ENCODE data around the gene GPR141. TPM values are rescaled to one million over a fixed set of nuclear protein-coding genes. Genes with fewer than 3 reads are reported as not detected.

The GPR141 gene
- total and polyA plus RNA-seq, 2 experiments from 2014 or later: not detected

DNA sequence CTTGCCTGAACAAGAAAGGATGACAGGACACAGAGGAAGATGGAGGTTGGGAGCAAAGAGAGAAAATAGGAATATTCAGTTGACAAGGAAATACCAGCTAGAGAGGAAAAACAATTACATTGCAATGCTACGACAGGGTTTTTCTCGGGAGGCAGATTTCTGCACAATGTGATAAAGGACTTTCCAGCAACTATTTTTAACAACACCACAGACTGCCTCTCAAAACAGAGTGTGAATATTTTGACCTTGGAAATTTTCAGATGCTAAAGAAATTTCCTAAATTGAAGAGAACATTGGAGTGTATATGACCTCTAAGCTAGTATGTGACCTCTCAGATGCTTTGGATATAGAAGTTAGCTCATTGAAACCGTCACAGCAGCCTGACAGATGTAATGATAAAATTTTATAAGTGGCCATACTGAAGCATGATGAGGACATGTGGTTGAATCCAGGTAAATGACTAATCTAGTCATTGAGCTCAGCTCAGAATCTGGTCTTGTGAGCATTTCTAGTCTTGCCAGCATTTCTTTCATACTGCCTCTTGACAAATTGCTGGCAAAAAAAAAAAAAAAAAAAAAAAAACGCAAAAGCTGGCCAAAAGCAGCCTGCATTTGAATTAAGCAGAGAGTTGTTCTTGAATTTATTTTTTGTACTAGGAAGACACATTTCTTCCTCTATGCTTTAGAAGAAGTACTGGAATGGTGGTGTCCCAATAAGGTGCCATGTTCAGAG, 24.4 kb downstream of the GPR141 start:
- no peak for DNase-seq
- Histone ChIP-seq H3K9ac (no peak overlapping the region), H3K4me1 (ENCODE audit: insufficient read depth) (no peaks in the 10 kb centered on the region), H3K27me3 (replicated peaks; ENCODE audit: insufficient read depth) (no peaks in the 10 kb centered on the region), H3K79me2 (ENCODE audit: insufficient read depth) (no peaks in the 10 kb centered on the region), H3K36me3 (ENCODE audit: low read depth) (no peaks in the 10 kb centered on the region), H3K9me3 (ENCODE audit: low read depth) (no peaks in the 10 kb centered on the region), H3K4me3 (no peak overlapping the region), H4K20me1 (ENCODE audit: insufficient read depth) (no peaks in the 10 kb centered on the region), H2AFZ (no peak overlapping the region), H3K9me2 (ENCODE audit: insufficient read depth) (no peaks in the 10 kb centered on the region), H3K27ac (no peak overlapping the region), H3F3A (ENCODE audit: insufficient read depth) (no peaks in the 10 kb centered on the region), H3K4me2 (ENCODE audit: unreplicated experiment) (no peak overlapping the region)
- in situ Hi-C loops (cut with MboI): no loop called here
- TF ChIP-seq EZH2 (IDR thresholded peaks at IDR 0.05; ENCODE audit: insufficient read depth, poor library complexity, severe bottlenecking) (no peak), EZH2phosphoT487 (IDR thresholded peaks at IDR 0.05; ENCODE audit: insufficient read depth, low read depth) (no peak)
- 18 to 33% methylated on average over 4 of the region's 4 CpGs for WGBS, 2 experiments (ENCODE audit: low coverage in 1 of 2, low lambda C conversion rate in 2 of 2, missing lambda C conversion rate in 2 of 2)

DNA sequence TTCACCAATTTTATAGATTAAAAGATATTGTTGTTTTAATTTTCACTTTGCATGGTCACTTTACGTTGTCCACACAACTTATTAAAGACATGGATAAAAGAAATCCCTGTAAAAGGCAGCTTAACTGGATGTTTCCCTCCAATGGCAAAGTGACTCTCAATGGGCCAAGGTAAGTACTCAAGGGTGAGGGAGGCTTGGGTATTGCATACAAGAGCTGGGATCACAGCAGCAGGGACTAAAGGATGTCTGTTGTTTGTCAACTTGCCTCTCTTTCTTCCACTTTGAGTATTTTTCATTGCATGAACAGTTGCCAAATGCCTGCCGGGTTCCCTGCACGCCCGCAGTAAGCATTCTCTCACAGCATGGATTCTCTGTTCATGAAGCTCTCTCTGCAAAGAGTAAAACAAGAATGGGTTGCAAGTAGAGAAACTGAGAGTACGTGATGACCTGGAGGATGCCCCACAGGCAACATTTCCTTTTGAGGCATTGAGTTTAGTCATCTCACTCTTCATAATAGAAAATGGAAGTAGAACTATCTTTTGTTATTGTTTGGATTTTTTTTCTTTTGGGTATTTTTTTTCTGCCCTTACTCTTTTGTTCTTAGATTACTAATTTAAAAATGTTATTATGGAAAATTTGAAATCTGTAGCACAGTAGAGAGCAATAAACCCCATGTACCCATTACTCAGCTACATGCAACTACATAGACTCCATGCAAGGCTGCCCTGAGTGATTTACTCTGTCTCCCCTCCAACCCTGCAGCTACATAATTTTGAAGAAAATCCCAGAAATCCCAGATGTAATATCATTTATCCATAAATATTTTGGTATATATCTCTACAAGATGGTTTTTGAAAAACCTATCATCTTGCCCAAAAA, 26.3 kb downstream of the GPR141 start:
- no peaks in the 10 kb centered on the region for H3K27me3 ChIP-seq (replicated peaks; ENCODE audit: insufficient read depth)
- no peak for TF ChIP-seq EZH2 (IDR thresholded peaks at IDR 0.05; ENCODE audit: insufficient read depth, poor library complexity, severe bottlenecking)
- TF ChIP-seq EZH2phosphoT487 (IDR thresholded peaks at IDR 0.05; ENCODE audit: insufficient read depth, low read depth): no peak
- H3K4me1 ChIP-seq (ENCODE audit: insufficient read depth): no peaks in the 10 kb centered on the region
- in situ Hi-C loops (cut with MboI): no loop called here
- H3K4me3 ChIP-seq: no peak overlapping the region
- no peaks in the 10 kb centered on the region for H3K79me2 ChIP-seq (ENCODE audit: insufficient read depth)
- H2AFZ ChIP-seq: no peak overlapping the region
- no peaks in the 10 kb centered on the region for H3K9me2 ChIP-seq (ENCODE audit: insufficient read depth)
- DNase-seq: no peak
- H3K9ac ChIP-seq: no peak overlapping the region
- H4K20me1 ChIP-seq (ENCODE audit: insufficient read depth): no peaks in the 10 kb centered on the region
- no peak overlapping the region for H3K4me2 ChIP-seq (ENCODE audit: unreplicated experiment)
- H3K9me3 ChIP-seq (ENCODE audit: low read depth): no peaks in the 10 kb centered on the region
- H3K27ac ChIP-seq: no peak overlapping the region
- WGBS, 2 experiments (ENCODE audit: low coverage in 1 of 2, low lambda C conversion rate in 2 of 2, missing lambda C conversion rate in 2 of 2): 37 to 44% methylated on average over 5 of the region's 5 CpGs
- H3K36me3 ChIP-seq (ENCODE audit: low read depth): no peaks in the 10 kb centered on the region
- no peaks in the 10 kb centered on the region for H3F3A ChIP-seq (ENCODE audit: insufficient read depth)

DNA sequence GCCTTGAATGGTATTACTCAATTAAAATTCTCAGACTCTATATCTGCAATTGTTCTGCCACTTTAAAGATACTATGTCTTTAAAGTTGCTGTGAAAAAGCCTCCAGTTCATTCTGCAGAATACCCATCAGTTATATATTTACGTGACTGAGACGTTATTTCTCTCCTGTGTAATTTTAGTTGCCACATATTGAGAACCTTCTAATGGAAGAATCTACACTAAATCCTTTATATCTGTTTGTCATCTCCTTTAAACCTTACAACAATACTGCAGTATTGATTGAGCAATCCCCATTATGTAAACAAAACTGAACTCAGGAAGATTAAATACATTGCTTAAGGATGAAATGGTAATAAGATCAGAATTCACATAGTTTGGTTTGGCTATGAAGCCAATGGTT, 30.0 kb downstream of the GPR141 start:
- no peaks in the 10 kb centered on the region for H3K9me3 ChIP-seq (ENCODE audit: low read depth)
- no peak overlapping the region for H3K4me3 ChIP-seq
- no peaks in the 10 kb centered on the region for H3K36me3 ChIP-seq (ENCODE audit: low read depth)
- H3K9ac ChIP-seq: no peak overlapping the region
- no peaks in the 10 kb centered on the region for H4K20me1 ChIP-seq (ENCODE audit: insufficient read depth)
- no peak for DNase-seq
- H2AFZ ChIP-seq: no peak overlapping the region
- H3K9me2 ChIP-seq (ENCODE audit: insufficient read depth): no peaks in the 10 kb centered on the region
- H3K27ac ChIP-seq: no peak overlapping the region
- no peaks in the 10 kb centered on the region for H3K4me1 ChIP-seq (ENCODE audit: insufficient read depth)
- H3K27me3 ChIP-seq (replicated peaks; ENCODE audit: insufficient read depth): no peaks in the 10 kb centered on the region
- H3K4me2 ChIP-seq (ENCODE audit: unreplicated experiment): no peak overlapping the region
- H3F3A ChIP-seq (ENCODE audit: insufficient read depth): no peaks in the 10 kb centered on the region
- H3K79me2 ChIP-seq (ENCODE audit: insufficient read depth): no peaks in the 10 kb centered on the region
- 17 to 32% methylated on average over 2 of the region's 2 CpGs for WGBS, 2 experiments (ENCODE audit: low coverage in 1 of 2, low lambda C conversion rate in 2 of 2, missing lambda C conversion rate in 2 of 2)
- in situ Hi-C loops (cut with MboI): no loop called here
- TF ChIP-seq EZH2 (IDR thresholded peaks at IDR 0.05; ENCODE audit: insufficient read depth, poor library complexity, severe bottlenecking): no peak
- TF ChIP-seq EZH2phosphoT487 (IDR thresholded peaks at IDR 0.05; ENCODE audit: insufficient read depth, low read depth): no peak

DNA sequence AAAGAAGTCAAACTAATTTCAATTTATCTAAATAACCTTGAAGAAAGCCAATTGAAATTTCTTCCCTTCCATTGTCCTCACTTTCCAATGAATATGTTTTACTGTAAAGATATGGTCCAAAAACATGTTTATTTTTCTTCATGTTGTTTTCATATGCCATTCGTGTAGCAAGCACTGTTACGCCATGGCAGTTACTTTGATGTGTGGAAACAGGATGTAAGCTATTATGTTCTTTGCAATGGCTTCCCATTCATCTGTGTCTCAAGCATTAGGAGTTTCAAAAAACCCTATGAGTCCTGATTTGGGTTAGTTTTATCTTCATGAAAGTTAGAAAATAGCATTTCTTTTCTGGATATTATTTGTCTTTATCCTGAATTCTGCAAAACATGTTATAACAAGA, 31.0 kb downstream of the GPR141 start:
- no peak overlapping the region for H3K9ac ChIP-seq
- H3K4me3 ChIP-seq: no peak overlapping the region
- H3K9me3 ChIP-seq (ENCODE audit: low read depth): no peaks in the 10 kb centered on the region
- H3K79me2 ChIP-seq (ENCODE audit: insufficient read depth): no peaks in the 10 kb centered on the region
- no peak for TF ChIP-seq EZH2 (IDR thresholded peaks at IDR 0.05; ENCODE audit: insufficient read depth, poor library complexity, severe bottlenecking)
- TF ChIP-seq EZH2phosphoT487 (IDR thresholded peaks at IDR 0.05; ENCODE audit: insufficient read depth, low read depth): no peak
- no peak overlapping the region for H3K27ac ChIP-seq
- WGBS, 2 experiments (ENCODE audit: low coverage in 1 of 2, low lambda C conversion rate in 2 of 2, missing lambda C conversion rate in 2 of 2): 23 to 62% methylated on average over 2 of the region's 2 CpGs
- no peak overlapping the region for H2AFZ ChIP-seq
- H3K4me1 ChIP-seq (ENCODE audit: insufficient read depth): no peaks in the 10 kb centered on the region
- no peaks in the 10 kb centered on the region for H3F3A ChIP-seq (ENCODE audit: insufficient read depth)
- no peaks in the 10 kb centered on the region for H3K36me3 ChIP-seq (ENCODE audit: low read depth)
- no peaks in the 10 kb centered on the region for H3K9me2 ChIP-seq (ENCODE audit: insufficient read depth)
- DNase-seq: no peak
- no peak overlapping the region for H3K4me2 ChIP-seq (ENCODE audit: unreplicated experiment)
- in situ Hi-C loops (cut with MboI): no loop called here
- no peaks in the 10 kb centered on the region for H4K20me1 ChIP-seq (ENCODE audit: insufficient read depth)
- no peaks in the 10 kb centered on the region for H3K27me3 ChIP-seq (replicated peaks; ENCODE audit: insufficient read depth)
